H9 (cell line): ENCODE results near the gene SSTR4. TPM values are rescaled to one million over a fixed set of nuclear protein-coding genes. Genes with fewer than 3 reads are reported as not detected.

ENCODE experiments used
- DNase-seq: peaks from one replicate; pipeline ENCODE4 v3.0.0-alpha.2; 2017
- H2AFZ ChIP-seq: one replicate; pipeline ENCODE4 v1.6.1; 2013; ENCODE audit warnings: mild to moderate bottlenecking, low read length, control low read depth, moderate library complexity
- H2AK5ac ChIP-seq: 2 replicates; pipeline ENCODE4 v1.6.1; 2013; ENCODE audit warnings: low read length, control low read depth, mixed read lengths; ENCODE audit not compliant: insufficient read length
- H2BK120ac ChIP-seq: one replicate; pipeline ENCODE4 v1.6.1; 2013; ENCODE audit warnings: low read depth, mild to moderate bottlenecking, low read length, control low read depth, inconsistent platforms; ENCODE audit not compliant: poor library complexity, severe bottlenecking
- H2BK12ac ChIP-seq: 2 replicates; pipeline ENCODE4 v1.6.1; 2013; ENCODE audit warnings: low read length, control low read depth, mixed read lengths, low read depth; ENCODE audit not compliant: insufficient read length
- H2BK15ac ChIP-seq: 2 replicates; pipeline ENCODE4 v1.6.1; 2013; ENCODE audit warnings: low read depth, low read length, control low read depth
- H2BK20ac ChIP-seq: one replicate; pipeline ENCODE4 v1.6.1; 2013; ENCODE audit warnings: low read depth, mild to moderate bottlenecking, low read length, control low read depth, inconsistent platforms; ENCODE audit not compliant: poor library complexity, severe bottlenecking
- H2BK5ac ChIP-seq: 2 replicates; pipeline ENCODE4 v1.6.1; 2013; ENCODE audit warnings: low read length, control low read depth, mixed read lengths; ENCODE audit not compliant: insufficient read length
- H3K14ac ChIP-seq: 2 replicates; pipeline ENCODE4 v1.6.1; 2013; ENCODE audit warnings: low read length, control low read depth; ENCODE audit not compliant: insufficient read depth
- H3K18ac ChIP-seq: 2 replicates; pipeline ENCODE4 v1.6.1; 2013; ENCODE audit warnings: low read depth, mild to moderate bottlenecking, mixed read lengths, low read length, control low read depth; ENCODE audit not compliant: insufficient read length
- H3K23ac ChIP-seq: 2 replicates; pipeline ENCODE4 v1.6.1; 2013; ENCODE audit warnings: low read length, control low read depth, mixed read lengths, low read depth; ENCODE audit not compliant: insufficient read length
- H3K23me2 ChIP-seq: 2 replicates; pipeline ENCODE4 v1.6.1; 2013; ENCODE audit warnings: low read depth, mild to moderate bottlenecking, mixed read lengths, low read length, control low read depth; ENCODE audit not compliant: insufficient read length, poor library complexity, severe bottlenecking
- H3K27ac ChIP-seq: 2 replicates; pipeline ENCODE4 v1.5.1; 2013; ENCODE audit warnings: low read length, control low read depth, mixed read lengths, low read depth; ENCODE audit not compliant: insufficient read length
- H3K27me3 ChIP-seq: 2 replicates; pipeline ENCODE4 v1.6.1; 2013; ENCODE audit warnings: low read length, control low read depth, inconsistent platforms; ENCODE audit not compliant: insufficient read depth
- H3K4ac ChIP-seq: 2 replicates; pipeline ENCODE4 v1.6.1; 2013; ENCODE audit warnings: low read depth, mild to moderate bottlenecking, control low read depth, inconsistent platforms, low read length, moderate library complexity
- H3K4me1 ChIP-seq: 2 replicates; pipeline ENCODE4 v1.6.1; 2013; ENCODE audit warnings: low read length, control low read depth, inconsistent platforms; ENCODE audit not compliant: insufficient read depth
- H3K4me2 ChIP-seq: 2 replicates; pipeline ENCODE4 v1.6.1; 2013; ENCODE audit warnings: low read length, control low read depth, mixed read lengths; ENCODE audit not compliant: insufficient read length, insufficient read depth
- H3K56ac ChIP-seq: 2 replicates; pipeline ENCODE4 v1.6.1; 2013; ENCODE audit warnings: low read depth, mild to moderate bottlenecking, mixed read lengths, low read length, control low read depth; ENCODE audit not compliant: insufficient read length
- H3K79me1 ChIP-seq: 2 replicates; pipeline ENCODE4 v1.6.1; 2013; ENCODE audit warnings: low read depth, mild to moderate bottlenecking, moderate library complexity, low read length, control low read depth, inconsistent platforms; ENCODE audit not compliant: insufficient read depth, poor library complexity, severe bottlenecking
- H3K79me2 ChIP-seq: 2 replicates; pipeline ENCODE4 v1.6.1; 2013; ENCODE audit warnings: low read length, control low read depth, inconsistent platforms; ENCODE audit not compliant: insufficient read depth
- H3K9ac ChIP-seq: 2 replicates; pipeline ENCODE4 v1.6.1; 2013; ENCODE audit warnings: low read length, control low read depth, mixed read lengths; ENCODE audit not compliant: insufficient read length; ENCODE audit errors: extremely low read depth
- H3K9me3 ChIP-seq: one replicate; pipeline ENCODE4 v1.6.1; 2013; ENCODE audit warnings: low read depth, low read length, inconsistent platforms; ENCODE audit not compliant: control insufficient read depth
- H3T11ph ChIP-seq: one replicate; pipeline ENCODE4 v1.6.1; 2013; ENCODE audit warnings: mild to moderate bottlenecking, low read length, control low read depth, inconsistent platforms
- H4K20me1 ChIP-seq: one replicate; pipeline ENCODE4 v1.6.1; 2013; ENCODE audit not compliant: control insufficient read depth, insufficient read length, insufficient read depth
- H4K5ac ChIP-seq: 2 replicates; pipeline ENCODE4 v1.6.1; 2013; ENCODE audit warnings: low read depth, mild to moderate bottlenecking, mixed read lengths, low read length, control low read depth; ENCODE audit not compliant: insufficient read length
- H4K8ac ChIP-seq: replicated peaks from 2 replicates; pipeline ENCODE4 v1.6.1; 2013; ENCODE audit warnings: low read length, control low read depth, mixed read lengths, low read depth; ENCODE audit not compliant: insufficient read length
- H4K91ac ChIP-seq: 2 replicates; pipeline ENCODE4 v1.6.1; 2013; ENCODE audit warnings: low read depth, mild to moderate bottlenecking, moderate library complexity, mixed read lengths, low read length, control low read depth; ENCODE audit not compliant: insufficient read length
- H3K27ac Mint-ChIP-seq, 3 experiments: 2 replicates in 2 of 3; 3 replicates in 1 of 3; pipeline ENCODE4 v1.8.0; 2020 to 2021; ENCODE audit warnings: mixed read lengths in 3 of 3, mild to moderate bottlenecking in 1 of 3, moderate library complexity in 1 of 3
- H3K27me3 Mint-ChIP-seq: 2 replicates; pipeline ENCODE4 v1.8.0; 2021; ENCODE audit warnings: low read depth, mild to moderate bottlenecking, moderate library complexity, mixed read lengths
- H3K36me3 Mint-ChIP-seq, 3 experiments: 2 replicates in 2 of 3; 3 replicates in 1 of 3; pipeline ENCODE4 v1.8.0; 2020 to 2021; ENCODE audit warnings: low read depth in 3 of 3, mixed read lengths in 3 of 3; ENCODE audit not compliant: insufficient read depth in 1 of 3
- H3K4me1 Mint-ChIP-seq, 2 experiments: 2 replicates each; pipeline ENCODE4 v1.8.0; 2020; ENCODE audit warnings: mixed read lengths in 2 of 2
- H3K4me3 Mint-ChIP-seq, 2 experiments: 2 replicates in 1 of 2; 3 replicates in 1 of 2; pipeline ENCODE4 v1.8.0; 2020 to 2021; ENCODE audit warnings: mild to moderate bottlenecking in 2 of 2, mixed read lengths in 2 of 2, moderate library complexity in 1 of 2
- H3K9me3 Mint-ChIP-seq, 2 experiments: 2 replicates in 1 of 2; 3 replicates in 1 of 2; pipeline ENCODE4 v1.8.0; 2020; ENCODE audit warnings: mild to moderate bottlenecking in 2 of 2, mixed read lengths in 2 of 2, moderate library complexity in 1 of 2
- WGBS: extraction: QIAGEN DNeasy Blood & Tissue Kit; methylation state at CpG from one replicate; pipeline ENCODE4 v1.1.7; 2013; ENCODE audit warnings: missing lambda C conversion rate, low lambda C conversion rate, mixed read lengths; ENCODE audit not compliant: insufficient read length; ENCODE audit errors: extremely low coverage; 5-methylcytosine and 5-hydroxymethylcytosine counted together
- total RNA-seq: library from RNA; stranded (reverse); gene quantifications from 2 replicates; pipeline ENCODE4 v1.2.1, GENCODE V29; 2021
- TF ChIP-seq, protein P1 (sequence below): fragments of 200-600 bp; sonication (generic); conservative IDR thresholded peaks from 3 replicates; pipeline ENCODE4 v1.8.0; 2021; ENCODE audit warnings: antibody characterized with exemption, mild to moderate bottlenecking

The SSTR4 gene
- total RNA-seq, 1 experiment from 2014 or later, result not detected

DNA sequence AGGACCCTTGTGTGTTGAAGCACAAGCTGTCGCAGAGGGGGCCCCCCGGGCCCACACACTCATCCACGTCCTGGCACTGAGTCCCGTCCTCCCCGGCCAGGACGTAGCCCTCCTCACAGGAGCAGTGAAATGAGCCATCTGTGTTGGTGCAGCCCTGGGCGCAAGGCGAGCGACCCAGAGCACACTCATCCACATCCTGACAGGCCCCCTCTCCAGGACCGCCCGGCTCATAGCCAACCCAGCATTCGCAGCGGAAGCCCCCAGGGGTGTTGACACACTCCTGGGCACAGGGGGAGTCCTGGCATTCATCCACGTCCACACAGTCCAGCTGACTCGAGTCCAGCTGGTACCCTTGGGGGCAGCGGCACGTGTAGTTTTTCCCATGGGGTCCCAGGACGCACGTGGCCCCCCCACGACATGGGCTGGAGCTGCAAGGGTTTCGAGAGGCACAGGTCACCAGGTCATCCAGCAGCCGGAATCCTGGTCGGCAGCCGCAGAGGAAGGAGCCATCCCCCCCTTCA lies 49.8 kb downstream of the SSTR4 start:
- H3K27me3 Mint-ChIP-seq, result peaks cover 4% of the 10 kb centered on the region; the same call in 1 of the 2 replicates
- H3K4me3 Mint-ChIP-seq, result no peak overlapping the region
- no peaks in the 10 kb centered on the region for H3K9me3 Mint-ChIP-seq
- H2BK12ac ChIP-seq, result no peak overlapping the region
- no peak overlapping the region for H3K56ac ChIP-seq
- H4K20me1 ChIP-seq, result no peaks in the 10 kb centered on the region
- no peak overlapping the region for H3K27ac ChIP-seq
- no peak overlapping the region for H2BK15ac ChIP-seq
- H3K18ac ChIP-seq, result no peak overlapping the region
- H3K23me2 ChIP-seq, result no peaks in the 10 kb centered on the region
- H4K91ac ChIP-seq, result no peak overlapping the region
- no peak overlapping the region for H3K9ac ChIP-seq
- DNase-seq, result no peak
- H3T11ph ChIP-seq, result no peak overlapping the region
- no peaks in the 10 kb centered on the region for H3K36me3 Mint-ChIP-seq
- no peak overlapping the region for H3K14ac ChIP-seq
- H2AFZ ChIP-seq, result no peak overlapping the region
- no peak overlapping the region for H2BK20ac ChIP-seq
- no peaks in the 10 kb centered on the region for H3K27me3 ChIP-seq
- H3K79me1 ChIP-seq, result no peaks in the 10 kb centered on the region
- no peaks in the 10 kb centered on the region for H3K4me1 ChIP-seq
- no peak overlapping the region for H3K4me2 ChIP-seq
- no CpG with 5 or more reads among the region's 24 CpGs for WGBS
- TF ChIP-seq, protein P1, sequence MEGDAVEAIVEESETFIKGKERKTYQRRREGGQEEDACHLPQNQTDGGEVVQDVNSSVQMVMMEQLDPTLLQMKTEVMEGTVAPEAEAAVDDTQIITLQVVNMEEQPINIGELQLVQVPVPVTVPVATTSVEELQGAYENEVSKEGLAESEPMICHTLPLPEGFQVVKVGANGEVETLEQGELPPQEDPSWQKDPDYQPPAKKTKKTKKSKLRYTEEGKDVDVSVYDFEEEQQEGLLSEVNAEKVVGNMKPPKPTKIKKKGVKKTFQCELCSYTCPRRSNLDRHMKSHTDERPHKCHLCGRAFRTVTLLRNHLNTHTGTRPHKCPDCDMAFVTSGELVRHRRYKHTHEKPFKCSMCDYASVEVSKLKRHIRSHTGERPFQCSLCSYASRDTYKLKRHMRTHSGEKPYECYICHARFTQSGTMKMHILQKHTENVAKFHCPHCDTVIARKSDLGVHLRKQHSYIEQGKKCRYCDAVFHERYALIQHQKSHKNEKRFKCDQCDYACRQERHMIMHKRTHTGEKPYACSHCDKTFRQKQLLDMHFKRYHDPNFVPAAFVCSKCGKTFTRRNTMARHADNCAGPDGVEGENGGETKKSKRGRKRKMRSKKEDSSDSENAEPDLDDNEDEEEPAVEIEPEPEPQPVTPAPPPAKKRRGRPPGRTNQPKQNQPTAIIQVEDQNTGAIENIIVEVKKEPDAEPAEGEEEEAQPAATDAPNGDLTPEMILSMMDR, result no peak
- no peak overlapping the region for H3K23ac ChIP-seq
- H2BK120ac ChIP-seq, result no peak overlapping the region
- no peaks in the 10 kb centered on the region for H3K79me2 ChIP-seq
- H3K27ac Mint-ChIP-seq, result no peak overlapping the region; a peak in 1 of 7 replicates
- H3K4me1 Mint-ChIP-seq, result peaks cover 13 to 17% of the 10 kb centered on the region in 2 experiments
- no peak overlapping the region for H2BK5ac ChIP-seq
- H2AK5ac ChIP-seq, result no peak overlapping the region
- H4K8ac ChIP-seq, result no peak overlapping the region
- H4K5ac ChIP-seq, result no peak overlapping the region
- no peaks in the 10 kb centered on the region for H3K9me3 ChIP-seq
- no peak overlapping the region for H3K4ac ChIP-seq
